ENCODE data around the gene GRB10. TPM values are rescaled to one million over a fixed set of nuclear protein-coding genes. Genes with fewer than 3 reads are reported as not detected.

Gene GRB10
- total RNA-seq, 1 donor from 2014 or later: 48.6 TPM

DNA sequence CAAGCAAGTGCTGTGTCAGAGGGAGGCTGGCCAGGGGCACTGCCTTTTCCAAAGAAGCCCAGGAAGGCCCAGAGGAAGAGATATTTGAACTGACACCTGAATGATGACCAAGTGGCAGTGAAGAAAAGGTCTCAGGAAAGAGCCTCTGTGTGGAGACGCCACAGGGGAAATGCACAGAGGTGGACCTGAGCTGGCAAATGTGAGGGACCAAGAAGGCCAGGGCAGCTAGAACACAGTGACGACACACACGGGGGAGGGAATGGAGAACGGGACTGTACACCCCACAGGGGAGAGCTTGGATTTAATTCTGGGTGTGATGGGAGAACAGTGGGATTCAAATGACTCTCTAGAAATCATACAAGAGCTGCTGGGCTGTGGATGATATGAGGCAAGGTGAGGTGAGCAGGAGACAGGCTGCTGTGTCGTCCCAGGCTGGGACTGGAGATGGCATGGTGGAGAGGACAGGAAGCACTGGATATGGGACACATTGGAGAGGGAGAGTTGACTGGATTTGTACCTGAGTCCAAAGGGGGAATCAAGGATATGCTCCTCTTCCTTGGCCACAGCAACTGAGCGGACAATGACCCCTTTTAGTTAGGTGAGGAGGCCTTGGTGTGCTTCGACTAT is 133.3 kb downstream of the GRB10 start:
- DNase-seq (ENCODE audit: extremely low spot score in 2 of 2): peak; percentile 58 to 81
- no peaks in the 10 kb centered on the region for H3K36me3 ChIP-seq
- H3K4me1 ChIP-seq: peaks cover 19% of the 10 kb centered on the region
- H3K9me3 ChIP-seq: no peaks in the 10 kb centered on the region
- no peak overlapping the region for H3K27ac ChIP-seq
- no peak overlapping the region for H3K4me3 ChIP-seq
- no peak for TF ChIP-seq POLR2AphosphoS5 (IDR thresholded peaks at IDR 0.05; ENCODE audit: insufficient read depth in 1 of 2, low read depth in 1 of 2)
- no peak for TF ChIP-seq POLR2A (IDR thresholded peaks at IDR 0.05)
- TF ChIP-seq, protein P1, sequence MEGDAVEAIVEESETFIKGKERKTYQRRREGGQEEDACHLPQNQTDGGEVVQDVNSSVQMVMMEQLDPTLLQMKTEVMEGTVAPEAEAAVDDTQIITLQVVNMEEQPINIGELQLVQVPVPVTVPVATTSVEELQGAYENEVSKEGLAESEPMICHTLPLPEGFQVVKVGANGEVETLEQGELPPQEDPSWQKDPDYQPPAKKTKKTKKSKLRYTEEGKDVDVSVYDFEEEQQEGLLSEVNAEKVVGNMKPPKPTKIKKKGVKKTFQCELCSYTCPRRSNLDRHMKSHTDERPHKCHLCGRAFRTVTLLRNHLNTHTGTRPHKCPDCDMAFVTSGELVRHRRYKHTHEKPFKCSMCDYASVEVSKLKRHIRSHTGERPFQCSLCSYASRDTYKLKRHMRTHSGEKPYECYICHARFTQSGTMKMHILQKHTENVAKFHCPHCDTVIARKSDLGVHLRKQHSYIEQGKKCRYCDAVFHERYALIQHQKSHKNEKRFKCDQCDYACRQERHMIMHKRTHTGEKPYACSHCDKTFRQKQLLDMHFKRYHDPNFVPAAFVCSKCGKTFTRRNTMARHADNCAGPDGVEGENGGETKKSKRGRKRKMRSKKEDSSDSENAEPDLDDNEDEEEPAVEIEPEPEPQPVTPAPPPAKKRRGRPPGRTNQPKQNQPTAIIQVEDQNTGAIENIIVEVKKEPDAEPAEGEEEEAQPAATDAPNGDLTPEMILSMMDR (IDR thresholded peaks at IDR 0.05): no peak
- intact Hi-C loops (cut with DNase I): no loop called here
- no peaks in the 10 kb centered on the region for H3K27me3 ChIP-seq

DNA sequence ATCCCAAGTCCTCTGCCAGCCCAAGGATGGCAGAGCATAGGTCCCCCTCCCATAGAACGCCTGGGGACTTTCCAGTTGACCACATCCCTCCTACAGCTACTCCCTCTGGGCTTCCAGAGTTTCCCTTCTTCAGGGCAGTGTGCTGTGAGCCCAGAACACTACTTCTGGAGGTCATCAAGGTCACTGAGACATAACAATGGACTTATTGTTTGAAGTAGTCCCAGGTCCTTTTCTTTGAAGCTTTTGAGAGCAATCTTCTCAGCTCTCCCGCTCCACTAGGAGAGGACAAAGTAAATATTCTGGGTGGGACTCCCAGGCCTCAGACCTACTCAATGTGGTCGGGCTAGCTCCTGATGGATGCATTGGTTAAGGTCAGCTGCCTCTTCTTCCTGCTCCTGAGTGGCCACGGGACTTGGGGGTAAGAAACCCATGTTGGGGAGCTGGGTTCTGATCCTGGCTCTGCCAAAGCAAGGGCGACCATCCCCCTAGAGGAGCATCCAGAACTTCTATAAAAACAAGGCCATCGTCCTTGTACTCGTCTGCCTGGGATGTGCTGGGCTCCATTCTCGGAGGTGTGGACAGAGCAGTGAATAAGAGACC is 134.0 kb downstream of the GRB10 start:
- peak; percentile 61 to 83 for DNase-seq (ENCODE audit: extremely low spot score in 2 of 2)
- Histone ChIP-seq H3K36me3 (no peaks in the 10 kb centered on the region), H3K4me3 (no peak overlapping the region), H3K27me3 (no peaks in the 10 kb centered on the region), H3K9me3 (no peaks in the 10 kb centered on the region), H3K27ac (no peak overlapping the region), H3K4me1 (peaks cover 12% of the 10 kb centered on the region)
- no peak for TF ChIP-seq POLR2A (IDR thresholded peaks at IDR 0.05)
- TF ChIP-seq, protein P1 (IDR thresholded peaks at IDR 0.05): no peak
- intact Hi-C loops (cut with DNase I): no loop called here

DNA sequence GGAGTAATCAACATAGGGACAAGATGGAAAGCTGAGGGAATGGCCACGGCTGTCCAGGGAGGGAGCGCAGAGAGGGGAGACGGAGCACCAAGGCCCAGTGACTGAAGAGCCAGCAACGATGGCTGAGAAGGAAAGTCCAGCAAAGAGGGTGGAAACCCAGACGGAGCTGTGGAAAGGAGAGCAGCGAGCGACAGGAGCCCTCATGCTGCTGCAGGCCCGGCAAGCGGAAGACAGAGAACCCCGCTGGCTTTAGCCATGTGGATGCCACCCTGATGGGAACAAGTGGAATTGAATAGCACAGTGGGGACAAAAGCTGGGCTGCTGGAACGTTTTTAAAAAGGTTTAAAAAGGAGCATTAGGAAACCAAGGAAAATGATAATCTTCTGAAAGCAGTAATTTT is 134.6 kb downstream of the GRB10 start:
- peaks cover 6% of the 10 kb centered on the region for H3K4me1 ChIP-seq
- no peak for DNase-seq (ENCODE audit: extremely low spot score in 2 of 2)
- no peak for TF ChIP-seq POLR2AphosphoS5 (IDR thresholded peaks at IDR 0.05; ENCODE audit: insufficient read depth in 1 of 2, low read depth in 1 of 2)
- TF ChIP-seq POLR2A (IDR thresholded peaks at IDR 0.05): no peak
- TF ChIP-seq, protein P1 (IDR thresholded peaks at IDR 0.05): no peak
- no peaks in the 10 kb centered on the region for H3K27me3 ChIP-seq
- H3K36me3 ChIP-seq: no peaks in the 10 kb centered on the region
- H3K4me3 ChIP-seq: no peak overlapping the region
- intact Hi-C loops (cut with DNase I): no loop called here
- H3K27ac ChIP-seq: no peak overlapping the region
- H3K9me3 ChIP-seq: no peaks in the 10 kb centered on the region

DNA sequence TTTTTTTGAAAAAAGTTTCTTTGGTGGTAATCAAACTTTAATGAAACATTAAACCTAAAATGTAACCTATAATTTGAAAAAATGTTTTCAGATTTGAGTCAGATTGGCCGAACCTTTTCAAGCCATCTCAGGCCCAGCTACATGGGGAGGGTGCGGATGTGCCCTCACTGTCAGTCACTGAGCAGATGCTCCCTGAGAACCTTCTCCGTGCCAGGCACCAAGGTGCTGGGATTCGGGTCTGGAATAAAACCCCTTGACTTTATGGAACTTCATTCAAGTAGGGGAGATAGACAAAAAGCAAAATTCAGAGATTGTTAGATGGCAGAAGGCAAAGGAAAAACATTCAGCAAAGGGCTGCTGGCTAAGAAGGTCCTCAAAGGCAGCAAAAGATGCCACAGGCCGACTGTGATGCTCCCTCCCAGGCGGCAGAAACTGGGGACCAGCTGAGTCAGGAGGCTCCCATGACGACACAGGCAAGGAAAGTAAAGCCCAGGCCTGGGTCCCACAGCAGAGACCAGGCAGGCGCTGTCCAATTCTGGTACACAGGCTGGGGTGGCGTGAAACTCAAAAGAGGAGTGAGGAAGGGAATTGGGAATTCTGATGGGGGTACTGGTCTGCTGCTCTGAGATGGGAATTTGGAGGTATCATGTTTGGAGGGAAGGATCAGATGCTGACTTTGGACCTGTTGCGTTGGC is 135.3 kb downstream of the GRB10 start:
- intact Hi-C loops (cut with DNase I): no loop called here
- H3K4me1 ChIP-seq: no peaks in the 10 kb centered on the region
- H3K27ac ChIP-seq: no peak overlapping the region
- TF ChIP-seq POLR2AphosphoS5 (IDR thresholded peaks at IDR 0.05; ENCODE audit: insufficient read depth in 1 of 2, low read depth in 1 of 2) (no peak), POLR2A (IDR thresholded peaks at IDR 0.05) (no peak)
- TF ChIP-seq, protein P1 (IDR thresholded peaks at IDR 0.05): no peak
- no peak overlapping the region for H3K4me3 ChIP-seq
- DNase-seq (ENCODE audit: extremely low spot score in 2 of 2): peak in 1 of 2 donors; percentile 94
- no peaks in the 10 kb centered on the region for H3K9me3 ChIP-seq
- no peaks in the 10 kb centered on the region for H3K27me3 ChIP-seq
- no peaks in the 10 kb centered on the region for H3K36me3 ChIP-seq

DNA sequence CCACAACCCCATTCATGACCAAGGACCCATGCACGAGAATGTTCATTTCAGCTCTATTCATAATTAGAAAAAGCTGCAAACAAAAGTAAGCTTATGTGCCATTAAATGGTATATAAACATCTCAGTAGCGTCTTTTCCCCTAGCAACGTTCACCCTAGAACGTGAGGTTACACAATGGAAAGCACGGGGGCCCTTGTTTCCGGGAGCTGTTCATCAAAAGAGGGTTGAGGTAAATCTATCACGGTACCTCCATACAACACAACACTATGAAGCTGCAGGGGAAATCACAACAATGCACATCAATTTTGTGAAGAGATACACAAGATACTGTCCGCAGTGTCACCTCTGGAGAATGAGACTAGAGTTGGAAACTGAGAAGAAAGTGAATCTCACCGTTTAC is 136.6 kb downstream of the GRB10 start:
- DNase-seq (ENCODE audit: extremely low spot score in 2 of 2): no peak
- H3K9me3 ChIP-seq: no peaks in the 10 kb centered on the region

More for the DNA sequence above, 136.6 kb downstream of the GRB10 start:
- Histone ChIP-seq H3K27ac (no peak overlapping the region), H3K4me3 (no peak overlapping the region), H3K27me3 (no peaks in the 10 kb centered on the region), H3K4me1 (no peaks in the 10 kb centered on the region), H3K36me3 (no peaks in the 10 kb centered on the region)
- intact Hi-C loops (cut with DNase I): no loop called here
- TF ChIP-seq POLR2AphosphoS5 (IDR thresholded peaks at IDR 0.05; ENCODE audit: insufficient read depth in 1 of 2, low read depth in 1 of 2): no peak
